Measurements from ENCODE around the gene ATP2A1.

DNA sequence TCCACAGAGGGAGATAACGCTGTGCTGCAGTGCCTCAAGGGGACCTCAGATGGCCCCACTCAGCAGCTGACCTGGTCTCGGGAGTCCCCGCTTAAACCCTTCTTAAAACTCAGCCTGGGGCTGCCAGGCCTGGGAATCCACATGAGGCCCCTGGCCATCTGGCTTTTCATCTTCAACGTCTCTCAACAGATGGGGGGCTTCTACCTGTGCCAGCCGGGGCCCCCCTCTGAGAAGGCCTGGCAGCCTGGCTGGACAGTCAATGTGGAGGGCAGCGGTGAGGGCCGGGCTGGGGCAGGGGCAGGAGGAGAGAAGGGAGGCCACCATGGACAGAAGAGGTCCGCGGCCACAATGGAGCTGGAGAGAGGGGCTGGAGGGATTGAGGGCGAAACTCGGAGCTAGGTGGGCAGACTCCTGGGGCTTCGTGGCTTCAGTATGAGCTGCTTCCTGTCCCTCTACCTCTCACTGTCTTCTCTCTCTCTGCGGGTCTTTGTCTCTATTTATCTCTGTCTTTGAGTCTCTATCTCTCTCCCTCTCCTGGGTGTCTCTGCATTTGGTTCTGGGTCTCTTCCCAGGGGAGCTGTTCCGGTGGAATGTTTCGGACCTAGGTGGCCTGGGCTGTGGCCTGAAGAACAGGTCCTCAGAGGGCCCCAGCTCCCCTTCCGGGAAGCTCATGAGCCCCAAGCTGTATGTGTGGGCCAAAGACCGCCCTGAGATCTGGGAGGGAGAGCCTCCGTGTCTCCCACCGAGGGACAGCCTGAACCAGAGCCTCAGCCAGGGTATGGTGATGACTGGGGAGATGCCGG lies 54.3 kb downstream of the ATP2A1 start:
- no peak for TF ChIP-seq JUND (IDR thresholded peaks at IDR 0.05; ENCODE audit: low read length)
- no peak for TF ChIP-seq CBX8 (IDR thresholded peaks at IDR 0.05; ENCODE audit: borderline replicate concordance, low read depth, low read length)
- TF ChIP-seq, protein P1, sequence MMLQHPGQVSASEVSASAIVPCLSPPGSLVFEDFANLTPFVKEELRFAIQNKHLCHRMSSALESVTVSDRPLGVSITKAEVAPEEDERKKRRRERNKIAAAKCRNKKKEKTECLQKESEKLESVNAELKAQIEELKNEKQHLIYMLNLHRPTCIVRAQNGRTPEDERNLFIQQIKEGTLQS (IDR thresholded peaks at IDR 0.05; ENCODE audit: insufficient read depth, low read depth, low read length): no peak
- TF ChIP-seq, protein P2, sequence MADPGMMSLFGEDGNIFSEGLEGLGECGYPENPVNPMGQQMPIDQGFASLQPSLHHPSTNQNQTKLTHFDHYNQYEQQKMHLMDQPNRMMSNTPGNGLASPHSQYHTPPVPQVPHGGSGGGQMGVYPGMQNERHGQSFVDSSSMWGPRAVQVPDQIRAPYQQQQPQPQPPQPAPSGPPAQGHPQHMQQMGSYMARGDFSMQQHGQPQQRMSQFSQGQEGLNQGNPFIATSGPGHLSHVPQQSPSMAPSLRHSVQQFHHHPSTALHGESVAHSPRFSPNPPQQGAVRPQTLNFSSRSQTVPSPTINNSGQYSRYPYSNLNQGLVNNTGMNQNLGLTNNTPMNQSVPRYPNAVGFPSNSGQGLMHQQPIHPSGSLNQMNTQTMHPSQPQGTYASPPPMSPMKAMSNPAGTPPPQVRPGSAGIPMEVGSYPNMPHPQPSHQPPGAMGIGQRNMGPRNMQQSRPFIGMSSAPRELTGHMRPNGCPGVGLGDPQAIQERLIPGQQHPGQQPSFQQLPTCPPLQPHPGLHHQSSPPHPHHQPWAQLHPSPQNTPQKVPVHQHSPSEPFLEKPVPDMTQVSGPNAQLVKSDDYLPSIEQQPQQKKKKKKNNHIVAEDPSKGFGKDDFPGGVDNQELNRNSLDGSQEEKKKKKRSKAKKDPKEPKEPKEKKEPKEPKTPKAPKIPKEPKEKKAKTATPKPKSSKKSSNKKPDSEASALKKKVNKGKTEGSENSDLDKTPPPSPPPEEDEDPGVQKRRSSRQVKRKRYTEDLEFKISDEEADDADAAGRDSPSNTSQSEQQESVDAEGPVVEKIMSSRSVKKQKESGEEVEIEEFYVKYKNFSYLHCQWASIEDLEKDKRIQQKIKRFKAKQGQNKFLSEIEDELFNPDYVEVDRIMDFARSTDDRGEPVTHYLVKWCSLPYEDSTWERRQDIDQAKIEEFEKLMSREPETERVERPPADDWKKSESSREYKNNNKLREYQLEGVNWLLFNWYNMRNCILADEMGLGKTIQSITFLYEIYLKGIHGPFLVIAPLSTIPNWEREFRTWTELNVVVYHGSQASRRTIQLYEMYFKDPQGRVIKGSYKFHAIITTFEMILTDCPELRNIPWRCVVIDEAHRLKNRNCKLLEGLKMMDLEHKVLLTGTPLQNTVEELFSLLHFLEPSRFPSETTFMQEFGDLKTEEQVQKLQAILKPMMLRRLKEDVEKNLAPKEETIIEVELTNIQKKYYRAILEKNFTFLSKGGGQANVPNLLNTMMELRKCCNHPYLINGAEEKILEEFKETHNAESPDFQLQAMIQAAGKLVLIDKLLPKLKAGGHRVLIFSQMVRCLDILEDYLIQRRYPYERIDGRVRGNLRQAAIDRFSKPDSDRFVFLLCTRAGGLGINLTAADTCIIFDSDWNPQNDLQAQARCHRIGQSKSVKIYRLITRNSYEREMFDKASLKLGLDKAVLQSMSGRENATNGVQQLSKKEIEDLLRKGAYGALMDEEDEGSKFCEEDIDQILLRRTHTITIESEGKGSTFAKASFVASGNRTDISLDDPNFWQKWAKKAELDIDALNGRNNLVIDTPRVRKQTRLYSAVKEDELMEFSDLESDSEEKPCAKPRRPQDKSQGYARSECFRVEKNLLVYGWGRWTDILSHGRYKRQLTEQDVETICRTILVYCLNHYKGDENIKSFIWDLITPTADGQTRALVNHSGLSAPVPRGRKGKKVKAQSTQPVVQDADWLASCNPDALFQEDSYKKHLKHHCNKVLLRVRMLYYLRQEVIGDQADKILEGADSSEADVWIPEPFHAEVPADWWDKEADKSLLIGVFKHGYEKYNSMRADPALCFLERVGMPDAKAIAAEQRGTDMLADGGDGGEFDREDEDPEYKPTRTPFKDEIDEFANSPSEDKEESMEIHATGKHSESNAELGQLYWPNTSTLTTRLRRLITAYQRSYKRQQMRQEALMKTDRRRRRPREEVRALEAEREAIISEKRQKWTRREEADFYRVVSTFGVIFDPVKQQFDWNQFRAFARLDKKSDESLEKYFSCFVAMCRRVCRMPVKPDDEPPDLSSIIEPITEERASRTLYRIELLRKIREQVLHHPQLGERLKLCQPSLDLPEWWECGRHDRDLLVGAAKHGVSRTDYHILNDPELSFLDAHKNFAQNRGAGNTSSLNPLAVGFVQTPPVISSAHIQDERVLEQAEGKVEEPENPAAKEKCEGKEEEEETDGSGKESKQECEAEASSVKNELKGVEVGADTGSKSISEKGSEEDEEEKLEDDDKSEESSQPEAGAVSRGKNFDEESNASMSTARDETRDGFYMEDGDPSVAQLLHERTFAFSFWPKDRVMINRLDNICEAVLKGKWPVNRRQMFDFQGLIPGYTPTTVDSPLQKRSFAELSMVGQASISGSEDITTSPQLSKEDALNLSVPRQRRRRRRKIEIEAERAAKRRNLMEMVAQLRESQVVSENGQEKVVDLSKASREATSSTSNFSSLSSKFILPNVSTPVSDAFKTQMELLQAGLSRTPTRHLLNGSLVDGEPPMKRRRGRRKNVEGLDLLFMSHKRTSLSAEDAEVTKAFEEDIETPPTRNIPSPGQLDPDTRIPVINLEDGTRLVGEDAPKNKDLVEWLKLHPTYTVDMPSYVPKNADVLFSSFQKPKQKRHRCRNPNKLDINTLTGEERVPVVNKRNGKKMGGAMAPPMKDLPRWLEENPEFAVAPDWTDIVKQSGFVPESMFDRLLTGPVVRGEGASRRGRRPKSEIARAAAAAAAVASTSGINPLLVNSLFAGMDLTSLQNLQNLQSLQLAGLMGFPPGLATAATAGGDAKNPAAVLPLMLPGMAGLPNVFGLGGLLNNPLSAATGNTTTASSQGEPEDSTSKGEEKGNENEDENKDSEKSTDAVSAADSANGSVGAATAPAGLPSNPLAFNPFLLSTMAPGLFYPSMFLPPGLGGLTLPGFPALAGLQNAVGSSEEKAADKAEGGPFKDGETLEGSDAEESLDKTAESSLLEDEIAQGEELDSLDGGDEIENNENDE (IDR thresholded peaks at IDR 0.05; ENCODE audit: insufficient replicate concordance, low read length): no peak
- TF ChIP-seq, protein P3, sequence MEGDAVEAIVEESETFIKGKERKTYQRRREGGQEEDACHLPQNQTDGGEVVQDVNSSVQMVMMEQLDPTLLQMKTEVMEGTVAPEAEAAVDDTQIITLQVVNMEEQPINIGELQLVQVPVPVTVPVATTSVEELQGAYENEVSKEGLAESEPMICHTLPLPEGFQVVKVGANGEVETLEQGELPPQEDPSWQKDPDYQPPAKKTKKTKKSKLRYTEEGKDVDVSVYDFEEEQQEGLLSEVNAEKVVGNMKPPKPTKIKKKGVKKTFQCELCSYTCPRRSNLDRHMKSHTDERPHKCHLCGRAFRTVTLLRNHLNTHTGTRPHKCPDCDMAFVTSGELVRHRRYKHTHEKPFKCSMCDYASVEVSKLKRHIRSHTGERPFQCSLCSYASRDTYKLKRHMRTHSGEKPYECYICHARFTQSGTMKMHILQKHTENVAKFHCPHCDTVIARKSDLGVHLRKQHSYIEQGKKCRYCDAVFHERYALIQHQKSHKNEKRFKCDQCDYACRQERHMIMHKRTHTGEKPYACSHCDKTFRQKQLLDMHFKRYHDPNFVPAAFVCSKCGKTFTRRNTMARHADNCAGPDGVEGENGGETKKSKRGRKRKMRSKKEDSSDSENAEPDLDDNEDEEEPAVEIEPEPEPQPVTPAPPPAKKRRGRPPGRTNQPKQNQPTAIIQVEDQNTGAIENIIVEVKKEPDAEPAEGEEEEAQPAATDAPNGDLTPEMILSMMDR (IDR thresholded peaks at IDR 0.05; ENCODE audit: control extremely low read depth in 1 of 3, insufficient read depth in 1 of 3, low read depth in 1 of 3, low read length in 3 of 3): no peak
- no peak for TF ChIP-seq POLR2AphosphoS5 (IDR thresholded peaks at IDR 0.05; ENCODE audit: low read depth, low read length)
- no peak for TF ChIP-seq MAFK (IDR thresholded peaks at IDR 0.05; ENCODE audit: low read depth, low read length)

All from H1 (cell line).